DOHH2 (cell line): Measurements from ENCODE around the gene TARM1.

Experiments
- H3F3A ChIP-seq: fragments of 200-600 bp; sonication (generic), shearing (Covaris generic); 2 replicates; pipeline ENCODE4 v1.6.0; 2016; ENCODE audit warnings: antibody characterized with exemption, mild to moderate bottlenecking; ENCODE audit not compliant: control insufficient read depth, insufficient read depth
- H3K27ac ChIP-seq: fragments of 200-600 bp; sonication (generic); 2 replicates; pipeline ENCODE4 v1.5.1; 2014; ENCODE audit warnings: low read depth, mild to moderate bottlenecking, low read length, moderate library complexity
- H3K27me3 ChIP-seq: fragments of 200-600 bp; sonication (generic); 2 replicates; pipeline ENCODE4 v1.6.1; 2014; ENCODE audit warnings: mild to moderate bottlenecking, low read length, mixed read lengths; ENCODE audit not compliant: control insufficient read depth
- H3K36me3 ChIP-seq: fragments of 200-600 bp; sonication (generic); 2 replicates; pipeline ENCODE4 v1.6.1; 2014; ENCODE audit warnings: mild to moderate bottlenecking, low read length, moderate library complexity, mixed read lengths; ENCODE audit not compliant: control insufficient read depth
- H3K4me1 ChIP-seq: fragments of 200-600 bp; sonication (generic); 2 replicates; pipeline ENCODE4 v1.6.1; 2014; ENCODE audit warnings: mild to moderate bottlenecking, low read length, mixed read lengths; ENCODE audit not compliant: control insufficient read depth
- H3K4me2 ChIP-seq: fragments of 200-600 bp; sonication (generic); 2 replicates; pipeline ENCODE4 v1.6.0; 2014; ENCODE audit warnings: mild to moderate bottlenecking, low read length, moderate library complexity
- H3K4me3 ChIP-seq: fragments of 200-600 bp; sonication (generic); 2 replicates; pipeline ENCODE4 v1.5.1; 2014; ENCODE audit warnings: mild to moderate bottlenecking, low read length, mixed read lengths
- H3K79me2 ChIP-seq: fragments of 200-600 bp; sonication (generic); 2 replicates; pipeline ENCODE4 v1.6.1; 2014; ENCODE audit warnings: mild to moderate bottlenecking, low read length, mixed read lengths; ENCODE audit not compliant: control insufficient read depth
- H3K9me2 ChIP-seq: fragments of 200-600 bp; sonication (generic); replicated peaks from 2 replicates; pipeline ENCODE4 v1.6.1; 2014; ENCODE audit warnings: mild to moderate bottlenecking, low read length, mixed read lengths; ENCODE audit not compliant: control insufficient read depth
- H3K9me3 ChIP-seq: fragments of 200-600 bp; sonication (generic); 2 replicates; pipeline ENCODE4 v1.6.1; 2014; ENCODE audit warnings: antibody characterized with exemption, low read length, mixed read lengths; ENCODE audit not compliant: control insufficient read depth, insufficient read depth
- H4K20me1 ChIP-seq: fragments of 200-600 bp; sonication (generic); 2 replicates; pipeline ENCODE4 v1.6.0; 2014; ENCODE audit warnings: low read depth, mild to moderate bottlenecking, antibody characterized with exemption, low read length, moderate library complexity; ENCODE audit not compliant: control insufficient read depth, insufficient read depth
- EZH2phosphoT487 ChIP-seq: fragments of 200-600 bp; sonication (generic); IDR thresholded peaks from 2 replicates; pipeline ENCODE4 v1.6.1; 2017; ENCODE audit warnings: borderline replicate concordance, mild to moderate bottlenecking, antibody characterized with exemption, low read length, moderate library complexity, mixed read lengths
- TF ChIP-seq, protein P1 (sequence below): fragments of 200-600 bp; sonication (generic); IDR thresholded peaks from one replicate; pipeline ENCODE4 v1.5.1; 2014; ENCODE audit warnings: antibody characterized with exemption, mild to moderate bottlenecking, low read depth, low read length; ENCODE audit not compliant: poor library complexity, severe bottlenecking

TARM1 gene

GRCh38 chr19:54124393-54124792, 43.2 kb upstream of the TARM1 start:
- no peak for TF ChIP-seq EZH2phosphoT487
- TF ChIP-seq, protein P1, sequence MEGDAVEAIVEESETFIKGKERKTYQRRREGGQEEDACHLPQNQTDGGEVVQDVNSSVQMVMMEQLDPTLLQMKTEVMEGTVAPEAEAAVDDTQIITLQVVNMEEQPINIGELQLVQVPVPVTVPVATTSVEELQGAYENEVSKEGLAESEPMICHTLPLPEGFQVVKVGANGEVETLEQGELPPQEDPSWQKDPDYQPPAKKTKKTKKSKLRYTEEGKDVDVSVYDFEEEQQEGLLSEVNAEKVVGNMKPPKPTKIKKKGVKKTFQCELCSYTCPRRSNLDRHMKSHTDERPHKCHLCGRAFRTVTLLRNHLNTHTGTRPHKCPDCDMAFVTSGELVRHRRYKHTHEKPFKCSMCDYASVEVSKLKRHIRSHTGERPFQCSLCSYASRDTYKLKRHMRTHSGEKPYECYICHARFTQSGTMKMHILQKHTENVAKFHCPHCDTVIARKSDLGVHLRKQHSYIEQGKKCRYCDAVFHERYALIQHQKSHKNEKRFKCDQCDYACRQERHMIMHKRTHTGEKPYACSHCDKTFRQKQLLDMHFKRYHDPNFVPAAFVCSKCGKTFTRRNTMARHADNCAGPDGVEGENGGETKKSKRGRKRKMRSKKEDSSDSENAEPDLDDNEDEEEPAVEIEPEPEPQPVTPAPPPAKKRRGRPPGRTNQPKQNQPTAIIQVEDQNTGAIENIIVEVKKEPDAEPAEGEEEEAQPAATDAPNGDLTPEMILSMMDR = no peak
- Histone ChIP-seq H3K4me1 (no peaks in the 10 kb centered on the region), H3K9me3 (no peaks in the 10 kb centered on the region), H3K27ac (no peak overlapping the region), H3F3A (no peaks in the 10 kb centered on the region), H3K4me2 (no peak overlapping the region), H3K79me2 (no peaks in the 10 kb centered on the region), H3K27me3 (no peaks in the 10 kb centered on the region), H3K9me2 (no peaks in the 10 kb centered on the region), H3K36me3 (peaks cover 75% of the 10 kb centered on the region), H4K20me1 (no peaks in the 10 kb centered on the region), H3K4me3 (no peak overlapping the region)

- H3K9me3 ChIP-seq = no peaks in the 10 kb centered on the region
- no peak overlapping the region for H3K4me2 ChIP-seq
- no peaks in the 10 kb centered on the region for H4K20me1 ChIP-seq
- no peaks in the 10 kb centered on the region for H3K9me2 ChIP-seq
- peaks cover 70% of the 10 kb centered on the region for H3K36me3 ChIP-seq
- H3K27me3 ChIP-seq = no peaks in the 10 kb centered on the region
- no peaks in the 10 kb centered on the region for H3K4me1 ChIP-seq
- no peak for TF ChIP-seq EZH2phosphoT487
- TF ChIP-seq, protein P1 = no peak
- no peaks in the 10 kb centered on the region for H3F3A ChIP-seq
- H3K27ac ChIP-seq = no peak overlapping the region
- H3K4me3 ChIP-seq = no peak overlapping the region
- no peaks in the 10 kb centered on the region for H3K79me2 ChIP-seq
Observed at GRCh38 chr19:54123682-54124081, 42.5 kb upstream of the TARM1 start.

- Histone ChIP-seq H3K9me3 (no peaks in the 10 kb centered on the region), H4K20me1 (no peaks in the 10 kb centered on the region), H3K9me2 (no peaks in the 10 kb centered on the region), H3K27ac (no peak overlapping the region), H3K79me2 (peaks cover 20% of the 10 kb centered on the region), H3F3A (no peaks in the 10 kb centered on the region; the same call in 1 of the 2 replicates), H3K27me3 (no peaks in the 10 kb centered on the region), H3K4me2 (no peak overlapping the region), H3K4me3 (no peak overlapping the region), H3K4me1 (peaks cover 10% of the 10 kb centered on the region), H3K36me3 (peaks cover 65% of the 10 kb centered on the region)
- TF ChIP-seq, protein P1 = no peak
- TF ChIP-seq EZH2phosphoT487 = no peak
Observed at GRCh38 chr19:54121259-54121658, 40.1 kb upstream of the TARM1 start.
